Measurements from ENCODE around the gene CLCNKB. TPM values are rescaled to one million over a fixed set of nuclear protein-coding genes. Genes with fewer than 3 reads are reported as not detected.

CLCNKB gene
- total RNA-seq, 2 donors from 2014 or later = 3.9 to 4.6 TPM

GRCh38 chr1:16085522-16085921 is 41.9 kb downstream of the CLCNKB start:
- no peak for TF ChIP-seq CTCF (IDR thresholded peaks at IDR 0.05)
- no peak overlapping the region for H3K4me3 ChIP-seq
- no peaks in the 10 kb centered on the region for H3K9me3 ChIP-seq
- DNase-seq (ENCODE audit: low spot score) = no peak
- no peaks in the 10 kb centered on the region for H3K36me3 ChIP-seq
- H3K4me1 ChIP-seq = peaks cover 0 to 23% of the 10 kb centered on the region in 2 donors
- H3K27me3 ChIP-seq = no peaks in the 10 kb centered on the region
- H3K27ac ChIP-seq = no peak overlapping the region

GRCh38 chr1:16087733-16088132 is 44.2 kb downstream of the CLCNKB start:
- Histone ChIP-seq H3K27me3 (no peaks in the 10 kb centered on the region), H3K4me3 (no peak overlapping the region), H3K27ac (no peak overlapping the region), H3K36me3 (no peaks in the 10 kb centered on the region), H3K4me1 (peaks cover 0 to 14% of the 10 kb centered on the region in 2 donors), H3K9me3 (no peaks in the 10 kb centered on the region)
- no peak for DNase-seq (ENCODE audit: low spot score)
- no peak for TF ChIP-seq CTCF (IDR thresholded peaks at IDR 0.05)

GRCh38 chr1:16088351-16088911 is 44.8 kb downstream of the CLCNKB start:
- H3K27ac ChIP-seq = no peak overlapping the region
- no peak overlapping the region for H3K4me3 ChIP-seq
- DNase-seq (ENCODE audit: low spot score) = no peak
- H3K9me3 ChIP-seq = no peaks in the 10 kb centered on the region
- H3K4me1 ChIP-seq = peaks cover 0 to 13% of the 10 kb centered on the region in 2 donors
- no peaks in the 10 kb centered on the region for H3K27me3 ChIP-seq
- no peaks in the 10 kb centered on the region for H3K36me3 ChIP-seq
- TF ChIP-seq CTCF (IDR thresholded peaks at IDR 0.05) = no peak

- Histone ChIP-seq H3K4me3 (no peak overlapping the region), H3K4me1 (peaks cover 0 to 13% of the 10 kb centered on the region in 2 donors), H3K36me3 (no peaks in the 10 kb centered on the region), H3K9me3 (no peaks in the 10 kb centered on the region), H3K27ac (no peak overlapping the region), H3K27me3 (no peaks in the 10 kb centered on the region)
- DNase-seq (ENCODE audit: low spot score) = no peak
- TF ChIP-seq CTCF (IDR thresholded peaks at IDR 0.05) = no peak
These were observed 45.4 kb downstream of the CLCNKB start for GRCh38 chr1:16088996-16089395.

GRCh38 chr1:16090076-16090826 is 46.7 kb downstream of the CLCNKB start:
- no peak for DNase-seq (ENCODE audit: low spot score)
- no peak for TF ChIP-seq CTCF (IDR thresholded peaks at IDR 0.05)
- Histone ChIP-seq H3K4me1 (peaks cover 0 to 13% of the 10 kb centered on the region in 2 donors), H3K9me3 (no peaks in the 10 kb centered on the region), H3K4me3 (no peak overlapping the region), H3K27ac (no peak overlapping the region), H3K27me3 (no peaks in the 10 kb centered on the region), H3K36me3 (no peaks in the 10 kb centered on the region)
